GM19035 (cell line): ENCODE results near the gene USPL1.

Experiments
- ATAC-seq: cut with Tn5 transposase; IDR thresholded peaks from one replicate; pipeline ENCODE4 v1.9.1; 2021; ENCODE audit not compliant: unreplicated experiment

Gene USPL1

GRCh38 chr13:30696278-30697176, 78.8 kb downstream of the USPL1 start:
- ATAC-seq: no peak

- no peak for ATAC-seq
Observed at GRCh38 chr13:30697177-30697953, 79.6 kb downstream of the USPL1 start.

DNA sequence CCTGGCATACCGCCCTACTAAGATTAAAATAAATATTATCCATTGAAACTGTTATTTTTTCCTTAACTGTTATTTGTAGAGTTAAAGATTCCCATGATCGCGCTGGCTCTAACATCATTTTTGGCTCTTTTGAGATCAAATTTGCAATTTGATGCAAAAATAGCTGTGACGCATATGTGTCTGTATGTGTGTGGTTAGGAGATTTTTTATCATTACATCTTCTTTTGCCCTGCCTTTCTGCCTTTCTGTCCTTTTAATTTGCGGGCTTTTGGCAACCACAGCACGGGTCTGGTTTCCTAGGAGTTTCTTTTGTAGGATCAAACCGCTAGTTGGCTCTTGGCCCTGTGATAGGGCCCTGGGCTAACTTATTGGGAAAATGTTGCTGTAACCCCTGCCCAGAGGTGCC, 80.3 kb downstream of the USPL1 start:
- no peak for ATAC-seq

DNA sequence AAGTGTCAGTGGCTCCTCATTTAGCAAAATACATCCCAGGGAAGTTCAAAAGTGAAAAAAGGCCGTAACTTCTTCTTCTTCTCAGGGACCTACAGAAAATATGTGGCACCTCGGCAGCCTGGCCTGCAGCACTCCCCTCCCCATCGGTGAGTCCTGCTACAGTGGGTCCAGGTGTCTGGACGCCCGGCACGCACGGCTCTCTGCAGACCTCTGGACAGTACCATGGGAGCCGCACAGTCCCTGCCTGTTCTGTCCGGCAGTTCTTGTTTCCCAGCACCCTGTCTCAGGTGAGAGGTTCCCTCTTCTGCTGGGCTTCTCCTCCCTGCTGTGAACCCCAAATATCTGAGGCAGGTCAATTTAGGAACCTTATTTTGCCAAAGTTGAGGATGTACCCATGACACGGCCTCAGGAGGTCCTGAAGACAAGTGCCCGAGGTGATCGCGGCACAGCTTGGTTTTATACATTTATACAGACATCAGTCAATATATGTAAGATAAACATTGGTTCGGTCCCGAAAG, 80.8 kb downstream of the USPL1 start:
- no peak for ATAC-seq

DNA sequence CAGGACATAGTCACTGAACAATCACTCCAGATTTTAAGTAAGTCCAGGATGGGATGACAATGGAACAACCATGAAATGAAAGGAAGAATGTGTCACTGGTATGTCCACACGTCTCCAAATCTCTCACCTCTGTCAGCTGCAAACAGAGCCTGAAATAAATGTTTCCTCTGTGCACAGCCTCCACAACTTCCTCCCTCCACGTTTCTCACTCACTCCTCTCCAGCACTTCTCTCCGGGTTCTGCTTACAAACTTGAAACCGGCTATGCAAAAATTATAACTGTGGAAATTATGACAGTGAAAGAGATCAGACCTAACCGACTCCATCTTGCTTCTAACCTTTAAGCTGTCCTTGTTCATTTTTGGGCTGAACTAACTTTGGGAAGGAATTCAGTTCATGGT, 82.6 kb downstream of the USPL1 start:
- ATAC-seq: no peak

- no peak for ATAC-seq
Observed at GRCh38 chr13:30702006-30702405, 84.3 kb downstream of the USPL1 start.

- ATAC-seq: no peak
Observed at GRCh38 chr13:30704596-30704995, 86.9 kb downstream of the USPL1 start.

DNA sequence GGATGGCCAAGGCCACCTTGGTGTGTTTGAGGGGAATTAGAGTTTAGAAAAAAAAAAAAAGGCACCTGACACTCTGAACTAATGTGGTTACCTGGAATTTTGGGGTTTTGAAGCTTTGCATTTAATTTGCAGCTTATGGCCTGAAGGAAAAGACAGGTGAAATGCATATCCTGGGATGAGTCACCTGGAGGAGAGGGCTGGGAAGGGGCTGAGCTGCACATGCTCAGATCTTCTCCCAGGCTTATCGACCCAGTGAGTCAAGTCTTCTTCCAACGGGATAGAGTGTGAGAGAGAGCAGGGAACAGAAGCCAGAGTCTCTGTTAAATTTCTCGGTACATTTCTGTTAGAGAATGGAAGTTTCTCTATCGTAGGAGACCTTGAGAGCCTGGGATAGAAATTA, 88.0 kb downstream of the USPL1 start:
- no peak for ATAC-seq

- no peak for ATAC-seq
Observed at GRCh38 chr13:30708541-30708940, 90.8 kb downstream of the USPL1 start.
